Heart left ventricle (tissue), 16 donors: ENCODE data around the gene JPH2. TPM values are rescaled to one million over a fixed set of nuclear protein-coding genes. Genes with fewer than 3 reads are reported as not detected.
A peak's percentile ranks its signal among the peaks of the same experiment; 100 is the strongest.

Experiments
- ATAC-seq, 4 donors: fragments of 200-7000 bp; cut with Tn5 transposase; one replicate each; pipeline ENCODE4 v1.9.1; 2020 to 2022; ENCODE audit warnings: moderate library complexity in 4 of 4, mild to moderate bottlenecking in 3 of 4, moderate number of reproducible peaks in 1 of 4
- DNase-seq, 5 donors: peaks; one replicate each; pipeline ENCODE4 v3.0.0-alpha.2; 2020
- H3K27ac ChIP-seq, 12 donors: fragments of 200-600 bp; sonication (generic) in 4 of 12; one replicate each; pipeline versions ENCODE4 v1.5.0 to v1.8.0; 2016 to 2022; ENCODE audit warnings: mild to moderate bottlenecking in 2 of 12
- H3K27me3 ChIP-seq, 9 donors: fragments of 200-600 bp; sonication (generic) in 2 of 9; one replicate each; pipeline versions ENCODE4 v1.5.1 to v1.8.0; 2016 to 2022; ENCODE audit warnings: mild to moderate bottlenecking in 3 of 9
- H3K36me3 ChIP-seq, 9 donors: fragments of 200-600 bp; sonication (generic) in 2 of 9; one replicate each; pipeline versions ENCODE4 v1.5.0 to v1.8.0; 2018 to 2022; ENCODE audit warnings: mild to moderate bottlenecking in 2 of 9
- H3K4me1 ChIP-seq, 12 donors: fragments of 200-600 bp; sonication (generic) in 4 of 12; one replicate each; pipeline versions ENCODE4 v1.5.0 to v1.8.0; 2016 to 2022; ENCODE audit warnings: mild to moderate bottlenecking in 3 of 12
- H3K4me3 ChIP-seq, 12 donors: fragments of 200-600 bp; sonication (generic) in 4 of 12; one replicate each; pipeline versions ENCODE4 v1.5.0 to v1.8.0; 2017 to 2022; ENCODE audit warnings: mild to moderate bottlenecking in 9 of 12, moderate library complexity in 4 of 12
- H3K9me3 ChIP-seq, 12 donors: fragments of 200-600 bp; sonication (generic) in 4 of 12; one replicate each; pipeline versions ENCODE4 v1.5.0 to v1.8.0; 2016 to 2022; ENCODE audit warnings: mild to moderate bottlenecking in 1 of 12
- CTCF ChIP-seq, 12 donors: fragments of 200-600 bp; sonication (generic) in 4 of 12; IDR thresholded peaks; one replicate each; pipeline versions ENCODE4 v1.5.0 to v1.8.0; 2018 to 2022; ENCODE audit warnings: antibody characterized with exemption in 12 of 12, mild to moderate bottlenecking in 5 of 12
- POLR2A ChIP-seq, 2 donors: fragments of 450-650 bp; IDR thresholded peaks; one replicate each; pipeline ENCODE4 v1.6.1; 2017; ENCODE audit warnings: antibody characterized with exemption in 2 of 2, mild to moderate bottlenecking in 2 of 2, moderate library complexity in 2 of 2
- WGBS, 4 donors: extraction: QIAGEN DNeasy Blood & Tissue Kit in 2 of 4; methylation state at CpG; one replicate each; pipeline versions ENCODE4 v1.1.5 to v1.1.7; 2013 to 2018; 5-methylcytosine and 5-hydroxymethylcytosine counted together
- intact Hi-C, 10 donors: fragments of 100-400 bp; cut with DNase I; formaldehyde crosslinking; loops; one replicate each; pipeline versions ENCODE4 v1.11.1 to v1.14.2; 2022
- polyA plus RNA-seq, 2 donors: library from polyadenylated mRNA; stranded (reverse); fragments of 200-250 nt; gene quantifications; one replicate each; pipeline ENCODE4 v1.2.3, GENCODE V29; 2013
- total RNA-seq, 9 donors: library from RNA; depleted of rRNA in 2 of 9; stranded (reverse); fragments of >200 nt in 2 of 9; fragmentation: NEBNext Ultra II Directional in 3 of 9; extraction: Animal tissue kit (Norgen Biotek cat#: 25700) in 3 of 9; gene quantifications; one replicate each; pipeline versions ENCODE4 v1.1.0 to v1.2.4, GENCODE V29; 2016 to 2023
- donor health status: ischemic (EF 13 %, LVEDD 7.1; RV severe dilation, severe dysfunction).
- donor health status: healthy with polysubstance abuse.
- donor health status: DM: no; HTN: yes; CAD: no.
- donor health status: DM: no; HTN: no; CAD: no.
- donor health status: ischemic (EF 25% LVEDD 6.9; RV normal size, moderate dysfunction).
- donor health status: ischemic (EF 25% LVEDD 5.7; RV mildly dilated, moderate dysfunction).
- donor health status: healthy.
- donor health status: DM: yes; HTN: yes; CAD: no.
- donor health status: ischemic (EF 35%, LVEDD 5.7; RV mildly dilated, moderate dysfunction).
- donor health status: nonischemic (EF 11% LVEDD 7.7; RV severe dilation, severe dysfunction).
- donor health status: DM: yes; HTN: yes; CAD: no.
- donor health status: PGD.
- donor health status: ischemic (EF 29% LVEDD 5.4; RV normal size, mild dysfunction).
- donor health status: nonischemic (EF 23%, LVEDD 6.1; RV moderate dilation, normal function).

JPH2 gene
- total and polyA plus RNA-seq, 11 donors = 99.5 to 219 (median 155) TPM

- H3K27ac ChIP-seq = peak overlapping the region in 10 of 12 donors; percentile 6 to 62 (median 48)
- peaks cover 0 to 7% (median 0%) of the 10 kb centered on the region in 9 donors for H3K27me3 ChIP-seq
- ATAC-seq (peak; percentile 88 to 94 (median 92)), DNase-seq (peak; percentile 41 to 88 (median 77))
- no peak overlapping the region for H3K4me3 ChIP-seq
- no peak for TF ChIP-seq POLR2A (IDR thresholded peaks at IDR 0.05)
- no peak for TF ChIP-seq CTCF (IDR thresholded peaks at IDR 0.05)
- no peaks in the 10 kb centered on the region for H3K36me3 ChIP-seq
- WGBS, 4 donors = 51 to 70% (median 59%) methylated on average over 12 of the region's 12 CpGs
- H3K4me1 ChIP-seq = peaks cover 0 to 25% (median 1%) of the 10 kb centered on the region in 12 donors
- no peaks in the 10 kb centered on the region for H3K9me3 ChIP-seq
- intact Hi-C loops = loop anchor here in 6 of 10 donors (2.0 to 10.0 kb wide), 7 partner anchors 227 to 627 kb away; no protein-coding TSS in a partner anchor
These were observed 112.5 kb downstream of the JPH2 start for GRCh38 chr20:44074252-44075151.

- intact Hi-C loops = loop anchor here in 3 of 10 donors (2.0 to 10.0 kb wide), 3 partner anchors 229 to 539 kb away; no protein-coding TSS in a partner anchor
- Histone ChIP-seq H3K9me3 (no peaks in the 10 kb centered on the region), H3K27me3 (peaks cover 0 to 7% (median 0%) of the 10 kb centered on the region in 9 donors), H3K27ac (peak overlapping the region in 1 of 12 donors; percentile 61), H3K4me1 (peaks cover 0 to 31% (median 1%) of the 10 kb centered on the region in 12 donors), H3K4me3 (no peak overlapping the region), H3K36me3 (no peaks in the 10 kb centered on the region)
- 70 to 82% (median 76%) methylated on average over 6 of the region's 6 CpGs for WGBS, 4 donors
- no peak for TF ChIP-seq CTCF (IDR thresholded peaks at IDR 0.05)
- ATAC-seq (no peak), DNase-seq (no peak)
These were observed 113.3 kb downstream of the JPH2 start for GRCh38 chr20:44073675-44074071.

GRCh38 chr20:44073011-44073674 is 113.8 kb downstream of the JPH2 start:
- intact Hi-C loops = loop anchor here in 2 of 10 donors (5.0 to 10.0 kb wide), 2 partner anchors 311 to 538 kb away; no protein-coding TSS in a partner anchor
- ATAC-seq (no peak), DNase-seq (no peak)
- peaks cover 0 to 36% (median 1%) of the 10 kb centered on the region in 12 donors for H3K4me1 ChIP-seq
- peaks cover 0 to 7% (median 0%) of the 10 kb centered on the region in 9 donors for H3K27me3 ChIP-seq
- H3K27ac ChIP-seq = no peak overlapping the region
- no peaks in the 10 kb centered on the region for H3K9me3 ChIP-seq
- H3K36me3 ChIP-seq = no peaks in the 10 kb centered on the region
- H3K4me3 ChIP-seq = no peak overlapping the region
- WGBS, 4 donors = 62 to 79% (median 70%) methylated on average over 16 of the region's 16 CpGs
- TF ChIP-seq CTCF (IDR thresholded peaks at IDR 0.05) (no peak), POLR2A (IDR thresholded peaks at IDR 0.05) (no peak)

GRCh38 chr20:44072384-44072783 is 114.6 kb downstream of the JPH2 start:
- intact Hi-C loops = loop anchor here in 2 of 10 donors (5.0 to 10.0 kb wide), 2 partner anchors 310 to 538 kb away; no protein-coding TSS in a partner anchor
- TF ChIP-seq CTCF (IDR thresholded peaks at IDR 0.05) (no peak), POLR2A (IDR thresholded peaks at IDR 0.05) (no peak)
- 61 to 74% (median 72%) methylated on average over 6 of the region's 6 CpGs for WGBS, 4 donors
- ATAC-seq (no peak), DNase-seq (no peak)
- Histone ChIP-seq H3K36me3 (no peaks in the 10 kb centered on the region), H3K9me3 (no peaks in the 10 kb centered on the region), H3K27ac (no peak overlapping the region), H3K27me3 (peaks cover 0 to 7% (median 0%) of the 10 kb centered on the region in 9 donors), H3K4me3 (no peak overlapping the region), H3K4me1 (peaks cover 0 to 37% (median 1%) of the 10 kb centered on the region in 12 donors)
